ENCODE results near the gene PGM2L1. TPM values are rescaled to one million over a fixed set of nuclear protein-coding genes. Genes with fewer than 3 reads are reported as not detected.

The PGM2L1 gene
- total RNA-seq, 2 experiments from 2014 or later = 9.2 to 10.4 TPM

Other genes starting within 250 kb of the PGM2L1 start
- gene C2CD3, start 227.4 kb downstream of the PGM2L1 start, total RNA-seq = 10 to 100 TPM; 34.3 to 35.3 TPM
- 10 to 100 TPM; 52.6 to 54.5 TPM for gene PPME1, start 227.1 kb downstream of the PGM2L1 start, total RNA-seq
- gene P4HA3, start 86.8 kb downstream of the PGM2L1 start, total RNA-seq = not detected
- not detected for gene KCNE3, start 69.1 kb upstream of the PGM2L1 start, total RNA-seq
- gene LIPT2, start 95.3 kb upstream of the PGM2L1 start, total RNA-seq = 1 to 10 TPM; 3.5 to 4.9 TPM
- gene POLD3, start 194.1 kb upstream of the PGM2L1 start, total RNA-seq = 10 to 100 TPM; 58.1 to 59.5 TPM

Data from activated CD8-positive, alpha-beta memory T cell treated with anti-CD3 and anti-CD28 coated beads for 36 hours (primary cell).